Fibroblast of peridontal ligament (primary cell): ENCODE data around the gene CCDC32.

ENCODE experiments used
- DNase-seq: peaks from one replicate; pipeline ENCODE4 v3.0.0-alpha.2; 2010; ENCODE audit errors: extremely low read depth

The CCDC32 gene

DNA sequence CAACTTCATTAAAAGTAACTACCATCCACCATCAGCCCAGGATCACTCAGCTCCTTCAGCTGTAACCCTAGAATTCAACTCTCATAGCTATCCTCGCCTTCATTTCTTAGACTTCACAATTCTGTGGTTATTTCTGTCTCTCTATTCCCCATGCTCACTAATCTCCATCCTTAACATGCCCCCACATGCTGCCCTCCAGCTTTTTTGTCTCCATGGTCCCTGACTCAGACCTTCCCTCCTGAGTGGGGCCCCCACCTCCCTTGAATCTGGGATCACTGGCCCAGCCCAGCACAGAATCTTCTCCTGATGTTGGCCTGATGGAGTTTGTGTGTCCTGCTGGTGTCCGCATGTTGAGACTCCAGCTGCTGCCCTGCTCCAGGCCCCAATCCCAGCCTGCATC lies 52.4 kb downstream of the CCDC32 start:
- DNase-seq, result no peak

DNA sequence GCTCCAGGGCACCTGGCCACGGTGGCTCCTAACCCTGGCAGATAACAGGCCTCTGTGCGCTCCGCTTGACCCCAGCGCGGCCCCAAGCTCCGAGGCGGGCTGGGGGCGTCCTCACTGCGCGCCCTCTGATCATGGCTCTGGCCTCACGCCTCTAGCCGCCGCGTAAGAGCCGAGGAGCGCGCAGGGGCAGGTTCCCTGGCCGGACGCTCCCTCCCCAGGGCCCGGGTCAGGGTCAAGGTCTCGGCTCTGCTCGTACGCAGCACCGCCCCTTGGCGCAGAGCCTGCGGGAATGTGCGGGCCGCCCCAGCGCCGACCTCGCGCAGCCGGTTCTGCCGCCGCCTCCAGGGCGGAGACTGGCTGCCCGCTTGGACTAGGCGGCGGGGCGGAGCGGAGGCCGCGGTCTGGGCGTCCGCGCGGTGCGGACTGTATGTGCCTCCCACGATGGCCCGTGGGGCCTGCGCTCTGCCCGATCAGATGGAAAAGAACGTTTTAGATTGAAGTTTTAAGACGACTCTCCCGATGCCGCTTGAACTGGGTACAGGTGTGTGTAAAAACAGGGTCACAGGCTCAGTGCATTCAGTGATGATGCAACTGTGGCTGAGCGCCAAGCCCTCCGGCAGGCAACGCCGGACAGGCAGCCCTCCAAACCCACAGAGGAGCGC lies 53.2 kb downstream of the CCDC32 start:
- DNase-seq, result no peak

DNA sequence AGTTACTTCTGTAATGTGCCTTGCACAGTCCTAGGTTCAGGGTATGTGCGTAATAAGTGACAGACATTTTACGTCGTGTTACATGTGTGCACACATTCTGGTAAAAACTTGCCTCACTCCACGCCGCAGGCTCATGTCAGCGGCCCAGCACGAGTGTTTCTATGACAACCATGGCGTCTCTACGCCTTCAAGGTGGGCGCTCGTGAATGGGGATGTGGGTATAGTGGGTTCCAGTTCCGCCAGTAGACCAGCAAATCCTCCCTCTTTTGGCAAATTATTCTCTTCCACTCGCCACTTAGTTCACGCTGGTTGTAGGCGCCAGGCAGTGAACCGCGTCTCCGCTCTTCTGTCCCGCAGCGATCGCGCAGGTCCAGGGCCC lies 53.8 kb downstream of the CCDC32 start:
- no peak for DNase-seq

GRCh38 chr15:40510201-40510600 lies 54.6 kb downstream of the CCDC32 start:
- no peak for DNase-seq

GRCh38 chr15:40508216-40508615 lies 56.6 kb downstream of the CCDC32 start:
- DNase-seq, result no peak

DNA sequence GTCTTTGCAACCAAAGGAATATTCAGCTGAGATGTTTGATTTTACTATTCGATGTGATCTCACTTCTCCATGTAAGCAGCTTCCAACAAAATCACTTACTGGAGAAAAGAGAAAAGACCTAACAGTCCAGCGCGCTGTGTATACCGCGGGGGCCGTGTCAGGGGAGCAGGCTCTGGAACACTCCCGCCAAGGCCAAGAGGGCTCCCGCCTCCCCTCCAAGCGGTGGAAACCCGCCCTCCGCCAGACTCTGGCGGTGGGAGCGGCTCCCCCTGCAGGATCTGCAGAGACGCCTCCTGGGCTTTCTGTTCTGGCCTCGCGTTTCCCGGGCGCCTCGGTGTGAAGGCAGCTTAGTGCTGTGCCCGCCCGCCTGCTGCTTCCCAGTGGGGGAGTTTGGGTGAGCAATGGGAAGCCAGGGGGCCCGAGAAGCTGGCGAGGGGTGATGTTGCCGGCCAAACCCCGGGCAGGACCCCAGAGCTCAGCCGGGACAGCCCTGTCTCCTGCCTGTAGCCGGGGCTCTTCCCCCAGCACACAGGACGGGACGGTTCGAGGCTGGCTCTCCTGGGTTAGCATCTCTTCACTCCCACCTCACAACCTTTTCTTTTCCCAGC lies 57.8 kb downstream of the CCDC32 start:
- peak; percentile 57 for DNase-seq
